Activated T-cell treated with anti-CD3 and anti-CD28 coated beads for 4 hours (primary cell): ENCODE data around the gene PMP22.

Experiments used
- DNase-seq: peaks from one replicate; pipeline ENCODE4 v3.0.0-alpha.2; 2020

PMP22 gene

GRCh38 chr17:15265131-15265530 is at the start of gene PMP22:
Gene PMP22, minus strand, starts transcription at chr17:15265326. Its CDS starts 4,599 bp downstream, at chr17:15260727.
- no peak for DNase-seq

- DNase-seq = no peak
Observed at GRCh38 chr17:15311996-15312395, 46.9 kb upstream of the PMP22 start.

- no peak for DNase-seq
Observed at GRCh38 chr17:15309793-15310192, 44.7 kb upstream of the PMP22 start.

- DNase-seq = no peak
Observed at GRCh38 chr17:15309236-15309635, 44.1 kb upstream of the PMP22 start.

- no peak for DNase-seq
Observed at GRCh38 chr17:15308758-15309157, 43.6 kb upstream of the PMP22 start.

- DNase-seq = no peak
Observed at GRCh38 chr17:15307710-15308111, 42.6 kb upstream of the PMP22 start.

- no peak for DNase-seq
Observed at GRCh38 chr17:15303851-15304250, 38.7 kb upstream of the PMP22 start.

- DNase-seq = no peak
Observed at GRCh38 chr17:15303268-15303667, 38.1 kb upstream of the PMP22 start.

GRCh38 chr17:15301845-15302244 is 36.7 kb upstream of the PMP22 start:
- no peak for DNase-seq

- no peak for DNase-seq
Observed at GRCh38 chr17:15298176-15298575, 33.0 kb upstream of the PMP22 start.

- DNase-seq = no peak
Observed at GRCh38 chr17:15293558-15293957, 28.4 kb upstream of the PMP22 start.

GRCh38 chr17:15291674-15292361 is 26.7 kb upstream of the PMP22 start:
- DNase-seq = no peak

GRCh38 chr17:15290605-15291004 is 25.5 kb upstream of the PMP22 start:
- no peak for DNase-seq

GRCh38 chr17:15289285-15290183 is 24.4 kb upstream of the PMP22 start:
- no peak for DNase-seq

GRCh38 chr17:15288859-15289258 is 23.7 kb upstream of the PMP22 start:
- DNase-seq = no peak

- DNase-seq = no peak
Observed at GRCh38 chr17:15287538-15288267, 22.6 kb upstream of the PMP22 start.

- DNase-seq = no peak
Observed at GRCh38 chr17:15285466-15285865, 20.3 kb upstream of the PMP22 start.

- DNase-seq = no peak
Observed at GRCh38 chr17:15284537-15284936, 19.4 kb upstream of the PMP22 start.

- DNase-seq = no peak
Observed at GRCh38 chr17:15284107-15284506, 19.0 kb upstream of the PMP22 start.

- no peak for DNase-seq
Observed at GRCh38 chr17:15281909-15282308, 16.8 kb upstream of the PMP22 start.

- no peak for DNase-seq
Observed at GRCh38 chr17:15278924-15279477, 13.9 kb upstream of the PMP22 start.

GRCh38 chr17:15278380-15278779 is 13.3 kb upstream of the PMP22 start:
- no peak for DNase-seq

- DNase-seq = no peak
Observed at GRCh38 chr17:15274017-15274416, 8.9 kb upstream of the PMP22 start.
